Calu3 (cell line): ENCODE measurements around the gene GLI3. TPM values are rescaled to one million over a fixed set of nuclear protein-coding genes. Genes with fewer than 3 reads are reported as not detected.

Experiments used
- BruUV-seq: library from RNA; stranded (reverse); fragments of 400-500 nt; replicated peaks from 2 replicates; lab custom pipeline; 2021; lab: Mats Ljungman, UMichigan
- CTCF ChIA-PET: fragments of 300-600 bp; sonication (Branson Sonifier 250); formaldehyde crosslinking; loops from one replicate; lab custom pipeline; 2022; ENCODE audit warnings: antibody characterized with exemption; lab: Charles Lee
- DNase-seq: peaks from one replicate; pipeline ENCODE4 v3.0.0; 2022
- H3K27ac Mint-ChIP-seq: one replicate; pipeline ENCODE4 v1.8.0; 2022; ENCODE audit warnings: mixed read lengths; ENCODE audit not compliant: unreplicated experiment
- H3K27me3 Mint-ChIP-seq: one replicate; pipeline ENCODE4 v1.8.0; 2022; ENCODE audit warnings: mixed read lengths; ENCODE audit not compliant: unreplicated experiment
- H3K36me3 Mint-ChIP-seq: one replicate; pipeline ENCODE4 v1.8.0; 2022; ENCODE audit warnings: mild to moderate bottlenecking, moderate library complexity, mixed read lengths; ENCODE audit not compliant: insufficient read depth, unreplicated experiment
- H3K4me1 Mint-ChIP-seq: one replicate; pipeline ENCODE4 v1.8.0; 2022; ENCODE audit warnings: mild to moderate bottlenecking, low read depth, mixed read lengths; ENCODE audit not compliant: unreplicated experiment
- H3K4me3 Mint-ChIP-seq: one replicate; pipeline ENCODE4 v1.8.0; 2022; ENCODE audit warnings: mild to moderate bottlenecking, low read depth, moderate library complexity, mixed read lengths; ENCODE audit not compliant: unreplicated experiment
- H3K9me3 Mint-ChIP-seq: one replicate; pipeline ENCODE4 v1.8.0; 2022; ENCODE audit warnings: low read depth, mixed read lengths; ENCODE audit not compliant: unreplicated experiment
- CTCF ChIP-seq: fragments of 200-600 bp; IDR thresholded peaks from one replicate; pipeline ENCODE4 v1.8.0; 2022; ENCODE audit warnings: antibody characterized with exemption; ENCODE audit not compliant: unreplicated experiment
- intact Hi-C: fragments of 100-400 bp; cut with micrococcal nuclease; formaldehyde crosslinking; loops from one replicate; pipeline ENCODE4 v1.10.0; 2022; ENCODE audit not compliant: unreplicated experiment
- total RNA-seq: library from RNA; stranded (reverse); gene quantifications from 2 replicates; pipeline ENCODE4 v1.2.3, GENCODE V29; 2022

Gene GLI3
- total RNA-seq, 1 experiment from 2014 or later: not detected

- no peak for TF ChIP-seq CTCF
- Mint-ChIP-seq H3K27me3 (peaks cover 64% of the 10 kb centered on the region), H3K4me1 (no peaks in the 10 kb centered on the region), H3K36me3 (no peaks in the 10 kb centered on the region), H3K4me3 (no peak overlapping the region), H3K9me3 (no peaks in the 10 kb centered on the region), H3K27ac (no peak overlapping the region)
- no TSS peak for BruUV-seq
- intact Hi-C loops: no loop called here
- no peak for DNase-seq
- CTCF ChIA-PET: no interaction called here
Observed at GRCh38 chr7:41974870-41975557, 262.0 kb downstream of the GLI3 start.

- BruUV-seq: no TSS peak
Observed at GRCh38 chr7:41973202-41973730, 263.7 kb downstream of the GLI3 start.

GRCh38 chr7:41972776-41973175 lies 264.2 kb downstream of the GLI3 start:
- intact Hi-C loops: no loop called here
- Mint-ChIP-seq H3K27ac (no peak overlapping the region), H3K36me3 (no peaks in the 10 kb centered on the region), H3K4me1 (no peaks in the 10 kb centered on the region), H3K9me3 (no peaks in the 10 kb centered on the region), H3K4me3 (no peak overlapping the region), H3K27me3 (peaks cover 81% of the 10 kb centered on the region)
- BruUV-seq: no TSS peak
- TF ChIP-seq CTCF: no peak
- DNase-seq: no peak
- CTCF ChIA-PET: no interaction called here

More at GRCh38 chr7:41973202-41973730, 263.7 kb downstream of the GLI3 start:
- H3K4me1 Mint-ChIP-seq: no peaks in the 10 kb centered on the region
- no peaks in the 10 kb centered on the region for H3K9me3 Mint-ChIP-seq
- H3K36me3 Mint-ChIP-seq: no peaks in the 10 kb centered on the region
- CTCF ChIA-PET: no interaction called here
- TF ChIP-seq CTCF: no peak
- intact Hi-C loops: no loop called here
- H3K27ac Mint-ChIP-seq: no peak overlapping the region
- no peak overlapping the region for H3K4me3 Mint-ChIP-seq
- no peak for DNase-seq
- peaks cover 76% of the 10 kb centered on the region for H3K27me3 Mint-ChIP-seq

- TF ChIP-seq CTCF: no peak
- CTCF ChIA-PET: no interaction called here
- Mint-ChIP-seq H3K27ac (no peak overlapping the region), H3K4me3 (no peak overlapping the region), H3K4me1 (no peaks in the 10 kb centered on the region), H3K27me3 (peaks cover 86% of the 10 kb centered on the region), H3K36me3 (no peaks in the 10 kb centered on the region), H3K9me3 (peaks cover 1% of the 10 kb centered on the region)
- DNase-seq: no peak
- intact Hi-C loops: no loop called here
- BruUV-seq: no TSS peak
Observed at GRCh38 chr7:41972270-41972669, 264.7 kb downstream of the GLI3 start.
